Psoas muscle (tissue), 8 donors: Measurements from ENCODE around the gene PRKCA. TPM values are rescaled to one million over a fixed set of nuclear protein-coding genes. Genes with fewer than 3 reads are reported as not detected.
"Not testable (repeated sequence)": the region's sequence is repeated elsewhere in the genome, so short reads cannot be mapped to it uniquely, and the experiment has no call there.

Experiments used
- ATAC-seq, 4 donors: fragments of 200-7000 bp; cut with Tn5 transposase; one replicate each; pipeline ENCODE4 v1.9.1; 2020; ENCODE audit warnings: moderate library complexity in 3 of 4, mild to moderate bottlenecking in 2 of 4
- DNase-seq, 2 donors: peaks; one replicate each; pipeline ENCODE4 v3.0.0-alpha.2; 2020
- H3K27ac ChIP-seq: fragments of 200-600 bp; one replicate; pipeline ENCODE4 v1.8.0; 2022
- H3K27me3 ChIP-seq, 3 donors: fragments of 200-600 bp in 1 of 3; one replicate each; pipeline versions ENCODE4 v1.6.1 to v1.8.0; 2013 to 2022; ENCODE audit warnings: low read length in 2 of 3, mild to moderate bottlenecking in 2 of 3, moderate library complexity in 1 of 3; ENCODE audit not compliant: insufficient read depth in 3 of 3
- H3K36me3 ChIP-seq, 2 donors: fragments of 200-600 bp in 1 of 2; one replicate each; pipeline versions ENCODE4 v1.6.1 to v1.8.0; 2013 to 2022; ENCODE audit warnings: low read depth in 1 of 2, mild to moderate bottlenecking in 1 of 2, moderate library complexity in 1 of 2; ENCODE audit not compliant: insufficient read depth in 1 of 2
- H3K4me1 ChIP-seq: fragments of 200-600 bp; one replicate; pipeline ENCODE4 v1.8.0; 2022
- H3K4me3 ChIP-seq: fragments of 200-600 bp; one replicate; pipeline ENCODE4 v1.8.0; 2022; ENCODE audit warnings: mild to moderate bottlenecking
- H3K9me3 ChIP-seq: fragments of 200-600 bp; one replicate; pipeline ENCODE4 v1.8.0; 2022
- CTCF ChIP-seq: fragments of 200-600 bp; IDR thresholded peaks from one replicate; pipeline ENCODE4 v1.8.0; 2022; ENCODE audit warnings: antibody characterized with exemption
- WGBS, 3 donors: extraction: QIAGEN DNeasy Blood & Tissue Kit; methylation state at CpG; one replicate each; pipeline versions ENCODE4 v1.1.6 to v1.1.7; 2013; 5-methylcytosine and 5-hydroxymethylcytosine counted together
- intact Hi-C, 2 donors: fragments of 100-400 bp; cut with DNase I; formaldehyde crosslinking; loops; one replicate each; pipeline versions ENCODE4 v1.11.0 to v1.14.2; 2022
- long read RNA-seq, 2 donors: library from polyadenylated mRNA; unstranded; transcript quantifications; one replicate each; pipeline ENCODE4 v2.0.0, GENCODE V29; 2021
- polyA plus RNA-seq, 3 donors: library from polyadenylated mRNA; stranded (reverse); fragments of 200-250 nt; gene quantifications; one replicate each; pipeline ENCODE4 v1.2.3, GENCODE V29; 2013
- total RNA-seq, 4 donors: library from RNA; stranded (reverse); fragmentation: NEBNext Ultra II Directional in 2 of 4; extraction: Animal tissue kit (Norgen Biotek cat#: 25700) in 2 of 4; gene quantifications; one replicate each; pipeline versions ENCODE4 v1.2.1 to v1.2.4, GENCODE V29; 2021 to 2023
- donor health status: healthy with polysubstance abuse.
- donor health status: DM: no; HTN: no; CAD: no; lungs with moderate emphysema.
- donor health status: Bipolar disorder and iron deficiency.
- donor health status: healthy.
- donor health status: DM: yes; HTN: yes; CAD: no.
- donor health status: DM: no; HTN: no; CAD: no.
- donor health status: DM: no; HTN: no; CAD: no.
- donor health status: DM: yes; HTN: yes; CAD: no.

Gene PRKCA
- total RNA-seq (10 to 100 TPM in 1 of 4 donors, 1 to 10 TPM in 3; 4.1 to 15.5 (median 8.8) TPM), polyA plus RNA-seq (10 to 100 TPM in 1 of 3 donors, 1 to 10 TPM in 1, under 1 TPM in 1; 0.35 to 14.5 (median 3.2) TPM)
- long read RNA-seq, donor 1, partial matches to known transcripts = 0 of 5 reads
- long read RNA-seq, donor 1, other reads (novel, unspliced or antisense) = 5 of 5 reads
- long read RNA-seq, donor 2, partial matches to known transcripts = 0 of 2 reads
- long read RNA-seq, donor 2, other reads (novel, unspliced or antisense) = 1 of 2 reads

DNA sequence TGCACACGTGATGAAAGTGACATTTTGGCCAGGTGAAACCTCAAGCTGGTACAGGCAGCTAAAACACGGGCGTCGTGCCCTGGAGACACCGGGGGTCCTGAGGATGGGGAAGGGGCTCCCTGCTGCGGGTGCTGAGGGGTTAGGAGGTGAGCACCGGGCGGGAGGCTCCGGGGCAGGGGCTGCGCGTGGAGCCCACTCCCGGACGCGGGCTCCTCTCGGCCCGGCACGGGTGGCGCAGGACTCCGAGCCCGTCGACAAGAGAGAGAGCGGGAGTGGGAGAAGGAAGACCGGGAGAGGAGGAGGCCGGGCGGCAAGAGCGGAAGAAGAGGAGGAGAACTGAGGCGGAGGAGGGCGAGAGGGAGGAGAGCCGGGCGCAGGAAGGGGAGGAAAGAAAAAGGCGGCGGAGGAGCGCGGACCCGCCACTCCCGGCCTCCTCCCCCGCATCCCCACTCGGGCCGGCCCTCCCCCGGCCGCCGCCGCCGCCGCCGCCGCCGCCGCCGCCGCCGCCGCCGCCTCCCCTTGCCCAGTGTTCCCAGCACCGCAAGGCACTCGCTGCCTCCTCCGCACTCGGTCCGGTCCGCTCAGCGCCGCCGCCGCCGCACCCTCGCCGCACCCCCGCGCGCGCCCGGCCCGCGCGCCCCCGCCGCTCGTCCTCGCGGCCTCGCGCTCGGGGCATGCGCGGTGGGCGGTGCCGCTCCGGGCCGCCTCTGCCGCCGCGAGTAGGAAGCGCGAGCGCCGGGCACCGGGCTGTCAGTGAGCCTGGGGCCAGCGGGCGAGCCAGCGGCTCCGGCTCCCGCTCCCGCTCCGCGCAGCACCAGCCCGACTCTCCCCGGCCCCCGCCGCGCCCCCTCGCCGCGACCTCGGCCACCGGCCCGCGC is at the start of gene PRKCA:
Gene PRKCA, plus strand, starts transcription at position 750 of the 878 bp plus-strand sequence.
- WGBS, 3 donors = 1% methylated on average over 33 to 103 of the region's 117 CpGs
- Histone ChIP-seq H3K36me3 (no peaks in the 10 kb centered on the region), H3K4me1 (peaks cover 7% of the 10 kb centered on the region), H3K27ac (peak within 1 kb of the TSS; percentile 80), H3K9me3 (no peaks in the 10 kb centered on the region), H3K4me3 (peak within 1 kb of the TSS; percentile 90), H3K27me3 (no peaks in the 10 kb centered on the region)
- DNase-seq (peak; percentile 81 to 85), ATAC-seq (peak; percentile 82 to 88 (median 86))
- intact Hi-C loops = loop anchor here in 1 of 2 donors (2.0 kb wide), 1 partner anchor 47 kb away; no protein-coding TSS in a partner anchor
- no peak for TF ChIP-seq CTCF

DNA sequence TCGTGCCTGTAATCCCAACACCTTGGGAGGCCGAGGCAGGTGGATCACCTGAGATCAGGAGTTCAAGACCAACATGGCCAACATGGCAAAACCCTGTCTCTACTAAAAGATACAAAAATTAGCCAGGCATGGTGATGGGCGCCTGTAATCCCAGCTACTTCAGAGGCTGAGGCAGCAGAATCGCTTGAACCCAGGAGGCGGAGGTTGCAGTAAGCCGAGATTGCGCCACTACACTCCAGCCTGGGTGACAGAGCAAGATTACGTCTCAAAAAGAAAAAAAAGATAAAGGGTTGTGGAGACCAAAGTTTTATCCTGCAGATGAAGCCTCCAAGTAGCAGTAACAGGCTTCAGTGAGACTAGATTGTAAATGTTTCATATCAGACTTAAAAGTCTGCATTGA is 49.0 kb upstream of the PRKCA start:
- 88 to 94% (median 90%) methylated on average over 8 of the region's 8 CpGs for WGBS, 3 donors
- H3K27ac ChIP-seq, H3K36me3 ChIP-seq, H3K4me1 ChIP-seq, DNase-seq, ATAC-seq, H3K9me3 ChIP-seq, H3K4me3 ChIP-seq, H3K27me3 ChIP-seq: not testable (repeated sequence)
- intact Hi-C loops = loop anchor here in 1 of 2 donors (5.0 kb wide), 1 partner anchor 419 kb away; no protein-coding TSS in a partner anchor

GRCh38 chr17:66255112-66255511 is 47.3 kb upstream of the PRKCA start:
- Histone ChIP-seq H3K4me3 (no peak overlapping the region), H3K9me3 (no peaks in the 10 kb centered on the region), H3K4me1 (no peaks in the 10 kb centered on the region), H3K36me3 (no peaks in the 10 kb centered on the region), H3K27me3 (no peaks in the 10 kb centered on the region), H3K27ac (no peak overlapping the region)
- 23 to 27% (median 25%) methylated on average over 4 of the region's 4 CpGs for WGBS, 3 donors
- intact Hi-C loops = loop anchor here in 1 of 2 donors (1.0 kb wide), 1 partner anchor 312 kb away; no protein-coding TSS in a partner anchor
- ATAC-seq (peak in 3 of 4 donors; percentile 66 to 89 (median 71)), DNase-seq (no peak)
- peak; percentile 60 for TF ChIP-seq CTCF

DNA sequence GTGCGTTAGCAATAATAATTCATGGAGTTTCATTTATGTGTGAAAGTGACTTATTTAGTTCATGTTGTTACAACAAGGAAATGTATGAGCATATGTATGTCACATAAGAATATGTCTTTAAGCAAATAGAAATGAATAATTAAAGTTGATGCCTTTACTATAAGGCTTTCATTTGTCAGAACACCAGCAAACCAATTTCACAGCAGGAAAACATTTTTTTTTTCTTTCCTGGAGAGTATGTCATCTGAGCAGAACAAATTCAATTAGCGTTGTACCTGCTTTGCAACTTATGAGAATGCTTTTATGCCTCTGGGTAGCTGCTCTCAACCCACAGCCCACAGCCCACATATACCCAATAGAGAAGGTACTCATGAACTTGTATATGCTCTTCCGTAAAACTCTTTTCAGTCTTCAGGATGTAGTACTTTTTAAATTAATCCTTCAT is 46.9 kb upstream of the PRKCA start:
- 73 to 79% (median 77%) methylated on average over 3 of the region's 3 CpGs for WGBS, 3 donors
- Histone ChIP-seq H3K4me1 (no peaks in the 10 kb centered on the region), H3K36me3 (no peaks in the 10 kb centered on the region), H3K4me3 (no peak overlapping the region), H3K27ac (no peak overlapping the region), H3K27me3 (no peaks in the 10 kb centered on the region), H3K9me3 (no peaks in the 10 kb centered on the region)
- intact Hi-C loops = loop anchor here in 1 of 2 donors (1.0 kb wide), 1 partner anchor 312 kb away; no protein-coding TSS in a partner anchor
- DNase-seq (no peak), ATAC-seq (no peak)
- TF ChIP-seq CTCF = no peak

DNA sequence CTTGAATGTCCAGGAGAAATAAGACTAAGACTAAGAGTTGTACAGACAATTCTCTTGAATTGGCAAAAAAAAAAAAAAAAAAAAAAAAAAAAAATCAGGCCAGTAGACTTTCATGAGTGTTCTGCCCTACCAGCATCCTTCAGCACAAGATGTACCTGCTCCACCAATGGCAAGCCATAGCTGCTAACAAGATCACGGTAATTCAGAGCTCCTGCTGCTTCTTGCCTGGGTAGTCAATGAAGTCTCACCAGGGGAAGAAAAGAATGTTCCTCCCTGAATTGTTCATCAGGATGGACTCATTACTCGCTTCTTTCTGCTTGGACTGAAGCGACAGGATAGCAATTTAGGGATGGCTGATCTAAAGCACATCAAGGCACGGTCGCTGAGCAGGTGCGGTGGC is 42.1 kb upstream of the PRKCA start:
- Histone ChIP-seq H3K4me1 (no peaks in the 10 kb centered on the region), H3K4me3 (no peak overlapping the region), H3K27ac (no peak overlapping the region), H3K27me3 (no peaks in the 10 kb centered on the region), H3K9me3 (no peaks in the 10 kb centered on the region), H3K36me3 (no peaks in the 10 kb centered on the region)
- 82 to 86% (median 83%) methylated on average over 6 of the region's 6 CpGs for WGBS, 3 donors
- ATAC-seq (no peak), DNase-seq (no peak)
- intact Hi-C loops = no loop called here
- TF ChIP-seq CTCF = no peak
